ENCODE measurements around the gene NRSN2.

NRSN2 gene, protein sequence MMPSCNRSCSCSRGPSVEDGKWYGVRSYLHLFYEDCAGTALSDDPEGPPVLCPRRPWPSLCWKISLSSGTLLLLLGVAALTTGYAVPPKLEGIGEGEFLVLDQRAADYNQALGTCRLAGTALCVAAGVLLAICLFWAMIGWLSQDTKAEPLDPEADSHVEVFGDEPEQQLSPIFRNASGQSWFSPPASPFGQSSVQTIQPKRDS
- total RNA-seq: 0.48 to 0.65 reads per million in 2 experiments

DNA sequence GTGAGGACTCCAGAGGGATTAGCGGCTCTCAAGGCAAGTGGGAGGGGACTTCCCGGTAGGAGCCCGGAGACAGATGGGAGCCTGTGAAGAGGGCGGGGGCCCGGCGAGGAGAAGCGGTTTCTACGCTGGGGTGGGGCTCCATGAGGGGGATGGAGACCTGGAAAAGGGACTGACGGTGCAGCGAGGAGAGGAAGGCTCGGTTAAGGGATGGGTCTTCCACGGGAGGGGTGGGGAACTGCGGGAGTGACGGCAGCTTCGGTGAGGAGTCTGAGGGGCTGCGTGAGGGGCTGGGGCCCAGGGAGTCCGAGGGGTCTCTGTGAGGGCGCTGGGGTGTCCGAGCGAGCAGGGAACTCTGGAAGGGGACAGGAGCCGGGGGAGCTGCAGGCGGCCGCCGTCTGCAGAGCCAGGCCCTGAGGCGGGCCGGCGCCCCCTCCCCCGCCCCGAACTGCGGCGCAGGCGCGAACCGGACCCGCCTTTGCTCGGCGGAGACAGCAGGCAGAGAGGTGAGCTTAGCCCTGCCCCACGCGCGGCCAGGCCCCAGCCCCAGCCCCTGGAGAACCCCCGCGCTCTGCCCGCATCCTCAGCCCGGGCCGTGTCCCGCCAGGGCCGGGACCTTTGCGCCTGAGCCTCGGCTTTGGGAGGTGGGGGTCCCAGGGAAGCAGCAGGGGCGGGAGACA lies at the start of gene NRSN2:
Gene NRSN2 (plus strand): TSS at position 472 of the 677 bp plus-strand sequence. CDS start 2,533 bp downstream, outside the sequence.
- DNase-seq (ENCODE audit: low read depth): no peak

- DNase-seq (ENCODE audit: low read depth): peak; percentile 5
Observed at GRCh38 chr20:297925-298775, 48.8 kb upstream of the NRSN2 start.

DNA sequence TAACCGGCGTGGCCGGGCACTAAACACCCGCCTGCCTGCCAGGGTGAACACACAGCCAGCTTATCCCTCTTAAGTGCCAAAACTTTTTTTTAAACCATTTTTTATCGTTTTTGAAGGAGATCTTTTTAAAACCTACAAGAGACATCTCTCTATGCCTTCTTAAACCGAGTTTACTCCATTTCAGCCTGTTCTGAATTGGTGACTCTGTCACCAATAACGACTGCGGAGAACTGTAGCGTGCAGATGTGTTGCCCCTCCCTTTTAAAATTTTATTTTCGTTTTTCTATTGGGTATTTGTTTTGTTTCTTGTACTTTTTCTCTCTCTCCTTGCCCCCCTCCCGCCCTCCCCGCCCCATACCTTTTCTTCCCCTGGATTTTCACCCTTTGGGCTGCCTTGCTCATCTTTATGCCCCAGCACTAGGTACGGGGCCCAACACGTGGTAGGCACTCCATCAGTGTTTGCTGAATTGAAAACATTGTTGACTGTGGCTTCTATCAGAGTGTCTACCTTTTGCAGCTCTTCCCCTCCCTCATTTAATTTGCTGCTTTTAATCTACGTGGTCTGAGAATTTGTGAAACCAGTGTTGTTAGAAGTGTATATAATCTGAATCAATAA lies 48.0 kb upstream of the NRSN2 start:
- no peak for DNase-seq (ENCODE audit: low read depth)

- no peak for DNase-seq (ENCODE audit: low read depth)
Observed at GRCh38 chr20:300345-300990, 46.4 kb upstream of the NRSN2 start.

- DNase-seq (ENCODE audit: low read depth): no peak
Observed at GRCh38 chr20:301886-302848, 44.7 kb upstream of the NRSN2 start.

DNA sequence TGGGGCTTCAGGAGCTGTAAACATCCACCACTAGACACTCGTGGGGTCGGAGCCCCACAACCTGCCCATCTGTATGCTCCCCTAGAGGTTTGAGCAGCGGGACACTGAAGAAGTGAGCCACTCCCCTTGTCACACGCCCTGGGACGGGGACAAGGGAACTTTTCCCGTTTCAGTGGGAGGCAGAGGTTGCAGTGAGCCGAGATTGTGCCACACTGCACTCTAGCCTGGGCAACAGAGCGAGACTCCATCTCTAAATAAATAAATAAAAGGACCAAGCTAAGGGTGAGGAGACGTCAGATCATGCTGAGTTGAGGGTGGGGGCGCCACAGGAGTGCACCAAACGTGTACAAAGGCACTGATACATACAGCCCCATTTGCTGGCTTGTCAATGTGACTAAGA lies 41.2 kb upstream of the NRSN2 start:
- no peak for DNase-seq (ENCODE audit: low read depth)

- DNase-seq (ENCODE audit: low read depth): no peak
Observed at GRCh38 chr20:308427-309038, 38.4 kb upstream of the NRSN2 start.

GRCh38 chr20:309306-309840 lies 37.5 kb upstream of the NRSN2 start:
- DNase-seq (ENCODE audit: low read depth): no peak

- peak; percentile 55 for DNase-seq (ENCODE audit: low read depth)
Observed at GRCh38 chr20:309841-310644, 36.9 kb upstream of the NRSN2 start.

DNA sequence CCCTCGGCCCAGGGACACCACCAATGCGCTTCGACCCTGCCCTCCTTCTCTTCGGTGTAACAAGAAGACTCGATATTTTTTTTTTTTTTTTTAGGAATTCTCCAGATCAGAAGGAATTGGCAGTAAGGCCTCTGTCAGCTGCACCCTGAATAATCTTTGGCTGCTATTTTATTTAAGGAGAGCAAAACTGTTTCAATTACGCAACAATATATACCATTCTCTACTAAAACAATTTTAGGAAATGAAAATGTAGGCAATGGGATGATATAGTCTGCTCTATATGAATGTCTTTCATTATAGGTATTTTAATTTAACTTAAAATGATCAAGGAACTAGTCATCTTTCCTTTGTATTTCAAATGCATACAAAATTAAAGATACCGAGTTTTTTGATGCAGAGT lies 36.3 kb upstream of the NRSN2 start:
- no peak for DNase-seq (ENCODE audit: low read depth)

- no peak for DNase-seq (ENCODE audit: low read depth)
Observed at GRCh38 chr20:311609-312008, 35.3 kb upstream of the NRSN2 start.

DNA sequence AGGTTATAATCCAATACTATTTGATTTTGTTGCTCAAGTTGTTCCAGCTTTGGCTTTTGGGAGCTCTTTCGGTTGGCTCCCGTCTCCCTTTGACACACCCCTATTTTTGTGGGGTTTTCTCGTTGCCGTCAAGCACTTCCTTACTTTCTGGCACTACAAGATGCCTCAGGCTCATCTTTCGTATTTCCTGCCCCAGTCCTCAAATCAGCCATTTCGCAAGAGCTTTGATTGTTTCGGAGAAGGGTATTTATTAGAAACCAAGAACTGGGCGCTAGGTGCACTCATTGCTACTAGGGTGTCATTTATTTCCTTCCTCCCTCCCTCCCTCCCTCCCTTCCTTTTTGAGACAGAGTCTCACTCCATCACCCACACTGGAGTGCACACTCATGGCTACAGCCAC lies 34.8 kb upstream of the NRSN2 start:
- no peak for DNase-seq (ENCODE audit: low read depth)

DNA sequence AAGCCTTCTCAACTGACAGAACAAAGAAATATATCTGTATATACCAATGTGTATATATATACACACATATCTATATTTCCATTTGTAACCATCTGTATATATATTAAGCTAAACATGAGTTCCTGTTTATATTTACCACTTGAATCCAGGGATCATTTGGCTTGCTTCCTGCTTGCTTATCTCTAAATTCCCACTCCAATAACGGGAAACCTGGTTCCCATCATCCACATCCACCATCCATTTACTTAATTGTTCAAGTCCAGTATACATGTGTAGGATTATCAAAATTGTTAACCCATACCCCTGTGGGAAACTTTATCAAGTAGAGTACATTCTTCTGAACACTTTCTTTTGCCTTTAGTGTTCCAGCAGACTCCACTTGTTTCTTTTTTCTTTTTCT lies 34.0 kb upstream of the NRSN2 start:
- DNase-seq (ENCODE audit: low read depth): no peak

- DNase-seq (ENCODE audit: low read depth): no peak
Observed at GRCh38 chr20:313402-313801, 33.5 kb upstream of the NRSN2 start.

DNA sequence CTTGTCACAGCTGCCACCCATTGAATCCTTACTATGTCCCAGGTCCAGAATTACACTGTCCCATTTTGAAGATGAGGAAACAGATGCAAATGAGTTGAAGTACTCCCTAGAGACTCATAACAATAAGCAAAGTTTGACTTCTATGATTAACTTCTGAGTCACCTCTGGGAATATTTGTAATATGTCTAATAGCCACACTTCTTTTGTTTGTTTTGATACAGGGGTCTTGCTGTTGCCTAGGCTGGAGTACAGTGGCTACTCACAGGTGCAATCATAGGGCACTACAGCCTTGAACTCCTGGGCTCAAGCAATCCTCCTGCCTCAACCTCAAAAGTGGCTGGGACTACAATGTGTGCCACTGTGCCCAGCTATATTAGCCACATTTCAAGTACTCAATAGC lies 33.0 kb upstream of the NRSN2 start:
- no peak for DNase-seq (ENCODE audit: low read depth)

GRCh38 chr20:316316-317068 lies 30.4 kb upstream of the NRSN2 start:
- no peak for DNase-seq (ENCODE audit: low read depth)

- peak; percentile 77 for DNase-seq (ENCODE audit: low read depth)
Observed at GRCh38 chr20:324177-325044, 22.5 kb upstream of the NRSN2 start.

Measured in T follicular helper cell (primary cell).